A549 (cell line): ENCODE data around the gene OMP.

Source experiments
- CEBPB ChIP-seq, 2 experiments: fragments of >200 bp in 1 of 2; sonication (Bioruptor Twin) in 1 of 2; formaldehyde crosslinking in 1 of 2; IDR thresholded peaks; 2 replicates each; pipeline ENCODE4 v1.6.1; 2012 to 2016
- CTCF ChIP-seq: fragments of >200 bp; sonication (Bioruptor Twin); formaldehyde crosslinking; IDR thresholded peaks from 3 replicates; pipeline ENCODE4 v1.5.1; 2016
- KDM1A ChIP-seq: fragments of 200-600 bp; sonication (generic); IDR thresholded peaks from 2 replicates; pipeline ENCODE4 v1.6.1; 2016; ENCODE audit warnings: low read depth, mild to moderate bottlenecking

DNA sequence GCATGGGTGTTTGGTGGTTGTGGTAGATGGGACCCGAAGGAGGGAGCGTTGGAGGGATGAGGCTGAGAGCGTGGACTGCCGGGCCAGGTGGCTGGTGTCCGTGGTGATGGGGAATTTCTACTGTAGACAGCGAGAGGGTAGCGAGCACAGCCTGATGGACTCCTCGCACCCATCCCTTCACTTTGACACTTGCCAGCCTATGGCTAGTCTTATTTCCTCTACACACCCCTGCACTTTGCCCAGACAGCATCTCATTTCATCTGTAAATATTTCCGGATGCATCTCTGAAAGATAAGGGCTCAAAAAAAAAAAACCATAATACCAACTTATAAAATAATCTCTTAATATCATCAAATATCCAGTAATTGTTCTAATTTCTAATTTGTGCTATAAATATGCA is 5.8 kb downstream of the OMP start:
- no peak for TF ChIP-seq CTCF
- no peak for TF ChIP-seq KDM1A
- no peak for TF ChIP-seq CEBPB (IDR thresholded peaks at IDR 0.05)
